Liver (tissue), 9 donors: ENCODE data around the gene NTM. TPM values are rescaled to one million over a fixed set of nuclear protein-coding genes. Genes with fewer than 3 reads are reported as not detected.

Experiments used
- DNase-seq: peaks from one replicate; pipeline ENCODE4 v3.0.0-alpha.2; 2017; ENCODE audit warnings: low spot score
- H3K27ac ChIP-seq, 2 donors: one replicate each; pipeline ENCODE4 v1.7.0; 2013; ENCODE audit warnings: inconsistent platforms in 2 of 2, low read length in 2 of 2, control low read depth in 1 of 2, low read depth in 1 of 2, mild to moderate bottlenecking in 1 of 2
- H3K27me3 ChIP-seq, 4 donors: one replicate each; pipeline versions ENCODE4 v1.6.1 to v1.7.0; 2013; ENCODE audit warnings: low read length in 3 of 4, inconsistent platforms in 1 of 4, mild to moderate bottlenecking in 1 of 4, moderate library complexity in 1 of 4; ENCODE audit not compliant: control insufficient read depth in 4 of 4, insufficient read depth in 4 of 4
- H3K36me3 ChIP-seq, 4 donors: one replicate each; pipeline versions ENCODE4 v1.6.1 to v1.7.0; 2013; ENCODE audit warnings: low read length in 3 of 4, mild to moderate bottlenecking in 3 of 4, low read depth in 1 of 4, moderate library complexity in 1 of 4; ENCODE audit not compliant: control insufficient read depth in 4 of 4, insufficient read depth in 3 of 4
- H3K4me1 ChIP-seq, 4 donors: one replicate each; pipeline versions ENCODE4 v1.6.1 to v1.7.0; 2013; ENCODE audit warnings: low read length in 3 of 4, mild to moderate bottlenecking in 3 of 4, moderate library complexity in 1 of 4; ENCODE audit not compliant: control insufficient read depth in 4 of 4, insufficient read depth in 4 of 4
- H3K4me3 ChIP-seq, 3 donors: one replicate each; pipeline versions ENCODE4 v1.6.1 to v1.7.0; 2013; ENCODE audit warnings: low read length in 3 of 3, control low read depth in 1 of 3, low read depth in 1 of 3, mild to moderate bottlenecking in 1 of 3
- H3K9ac ChIP-seq, 2 donors: one replicate each; pipeline ENCODE4 v1.7.0; 2013; ENCODE audit warnings: low read length in 2 of 2, mild to moderate bottlenecking in 2 of 2, moderate library complexity in 2 of 2, control low read depth in 1 of 2, low read depth in 1 of 2
- H3K9me3 ChIP-seq, 4 donors: one replicate each; pipeline versions ENCODE4 v1.6.1 to v1.7.0; 2013; ENCODE audit warnings: low read length in 3 of 4; ENCODE audit not compliant: control insufficient read depth in 4 of 4
- EGR1 ChIP-seq, 2 donors: IDR thresholded peaks; 2 replicates each; pipeline ENCODE4 v1.6.1; 2016 to 2018; ENCODE audit warnings: antibody characterized with exemption in 2 of 2, low read depth in 2 of 2
- FOXA1 ChIP-seq: IDR thresholded peaks from 2 replicates; pipeline ENCODE4 v1.6.1; 2016; ENCODE audit warnings: antibody characterized with exemption
- FOXA2 ChIP-seq: IDR thresholded peaks from 2 replicates; pipeline ENCODE4 v1.6.1; 2016; ENCODE audit warnings: antibody characterized with exemption
- HNF4A ChIP-seq, 2 donors: conservative IDR thresholded peaks; 2 replicates each; pipeline ENCODE4 v1.6.1; 2016; ENCODE audit warnings: antibody characterized with exemption in 2 of 2, mild to moderate bottlenecking in 2 of 2
- HNF4G ChIP-seq: IDR thresholded peaks from 2 replicates; pipeline ENCODE4 v1.6.1; 2016; ENCODE audit warnings: antibody characterized with exemption
- JUND ChIP-seq, 2 donors: IDR thresholded peaks; 2 replicates each; pipeline ENCODE4 v1.6.1; 2016; ENCODE audit warnings: antibody characterized with exemption in 2 of 2
- NR2F2 ChIP-seq: IDR thresholded peaks from 2 replicates; pipeline ENCODE4 v1.6.1; 2016; ENCODE audit warnings: antibody characterized with exemption
- RAD21 ChIP-seq, 2 donors: IDR thresholded peaks; 2 replicates each; pipeline ENCODE4 v1.6.1; 2016; ENCODE audit warnings: antibody characterized with exemption in 2 of 2, mild to moderate bottlenecking in 2 of 2
- RXRA ChIP-seq, 2 donors: IDR thresholded peaks; 2 replicates each; pipeline ENCODE4 v1.6.1; 2017 to 2018; ENCODE audit warnings: antibody characterized with exemption in 2 of 2, mild to moderate bottlenecking in 1 of 2
- TAF1 ChIP-seq: conservative IDR thresholded peaks from 2 replicates; pipeline ENCODE4 v1.6.1; 2016; ENCODE audit warnings: antibody characterized with exemption, mild to moderate bottlenecking
- YY1 ChIP-seq: IDR thresholded peaks from 2 replicates; pipeline ENCODE4 v1.6.1; 2016; ENCODE audit warnings: antibody characterized with exemption, mild to moderate bottlenecking
- WGBS: extraction: QIAGEN DNeasy Blood & Tissue Kit; methylation state at CpG from one replicate; pipeline ENCODE4 v1.1.7; 2013; 5-methylcytosine and 5-hydroxymethylcytosine counted together
- polyA plus RNA-seq, 2 donors: library from polyadenylated mRNA; stranded (reverse) in 1 of 2; unstranded in 1 of 2; fragments of 200-250 nt in 1 of 2; fragments of >200 nt in 1 of 2; fragmentation: Nextera tagmentation in 1 of 2; extraction: Ambion mirVana in 1 of 2; gene quantifications; one replicate each; pipeline versions ENCODE4 v1.2.1 to v1.2.3, GENCODE V29; 2013 to 2015
- total RNA-seq, 2 donors: library from RNA; depleted of rRNA; stranded (reverse); fragments of >200 nt; gene quantifications; one replicate each; pipeline ENCODE4 v1.2.3, GENCODE V29; 2014
- TF ChIP-seq, protein P1 (sequence below): IDR thresholded peaks from 2 replicates; pipeline ENCODE4 v1.6.1; 2016; ENCODE audit warnings: antibody characterized with exemption, mild to moderate bottlenecking
- TF ChIP-seq, protein P2 (sequence below): IDR thresholded peaks from 2 replicates; pipeline ENCODE4 v1.6.1; 2016; ENCODE audit warnings: antibody characterized with exemption
- TF ChIP-seq, protein P3 (sequence below): IDR thresholded peaks from 2 replicates; pipeline ENCODE4 v1.6.1; 2016; ENCODE audit warnings: antibody characterized with exemption
- TF ChIP-seq, protein P4 (sequence below): fragments of 150-350 bp; IDR thresholded peaks from 2 replicates; pipeline ENCODE4 v1.5.1; 2017; ENCODE audit warnings: improper control_type of control experiment, low read depth, low read length; ENCODE audit not compliant: missing input control
- TF ChIP-seq, protein P5 (sequence below): IDR thresholded peaks from 2 replicates; pipeline ENCODE4 v1.6.1; 2016; ENCODE audit warnings: antibody characterized with exemption
- donor health status: healthy.
- donor health status: healthy.
- donor health status: healthy.
- donor health status: healthy.
- donor health status: healthy.

The NTM gene
- total and polyA plus RNA-seq, 4 donors: 0.08 to 1.1 (median 0.08) TPM; not detected in 1

DNA sequence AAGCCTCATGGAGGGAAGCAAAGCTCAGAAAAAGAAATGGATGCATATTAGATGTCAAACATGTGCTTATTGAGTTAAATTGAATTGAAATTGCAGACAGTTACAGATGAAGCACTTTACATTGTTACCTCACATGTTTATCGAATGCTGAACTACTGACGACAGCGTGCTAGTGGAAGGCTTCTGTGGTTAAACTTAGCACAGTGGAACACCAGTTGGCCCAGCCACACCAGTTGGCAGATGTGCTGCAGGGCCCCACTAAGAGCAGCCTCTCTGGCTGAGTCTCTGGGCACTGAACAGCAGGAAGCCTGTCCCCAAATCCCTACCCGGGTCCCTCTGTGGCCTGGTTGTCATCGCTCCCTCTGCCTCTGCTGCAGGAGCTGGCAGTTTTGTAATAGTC, 242.1 kb downstream of the NTM start:
- no peak overlapping the region for H3K27ac ChIP-seq
- no peak for TF ChIP-seq FOXA2
- TF ChIP-seq, protein P1, sequence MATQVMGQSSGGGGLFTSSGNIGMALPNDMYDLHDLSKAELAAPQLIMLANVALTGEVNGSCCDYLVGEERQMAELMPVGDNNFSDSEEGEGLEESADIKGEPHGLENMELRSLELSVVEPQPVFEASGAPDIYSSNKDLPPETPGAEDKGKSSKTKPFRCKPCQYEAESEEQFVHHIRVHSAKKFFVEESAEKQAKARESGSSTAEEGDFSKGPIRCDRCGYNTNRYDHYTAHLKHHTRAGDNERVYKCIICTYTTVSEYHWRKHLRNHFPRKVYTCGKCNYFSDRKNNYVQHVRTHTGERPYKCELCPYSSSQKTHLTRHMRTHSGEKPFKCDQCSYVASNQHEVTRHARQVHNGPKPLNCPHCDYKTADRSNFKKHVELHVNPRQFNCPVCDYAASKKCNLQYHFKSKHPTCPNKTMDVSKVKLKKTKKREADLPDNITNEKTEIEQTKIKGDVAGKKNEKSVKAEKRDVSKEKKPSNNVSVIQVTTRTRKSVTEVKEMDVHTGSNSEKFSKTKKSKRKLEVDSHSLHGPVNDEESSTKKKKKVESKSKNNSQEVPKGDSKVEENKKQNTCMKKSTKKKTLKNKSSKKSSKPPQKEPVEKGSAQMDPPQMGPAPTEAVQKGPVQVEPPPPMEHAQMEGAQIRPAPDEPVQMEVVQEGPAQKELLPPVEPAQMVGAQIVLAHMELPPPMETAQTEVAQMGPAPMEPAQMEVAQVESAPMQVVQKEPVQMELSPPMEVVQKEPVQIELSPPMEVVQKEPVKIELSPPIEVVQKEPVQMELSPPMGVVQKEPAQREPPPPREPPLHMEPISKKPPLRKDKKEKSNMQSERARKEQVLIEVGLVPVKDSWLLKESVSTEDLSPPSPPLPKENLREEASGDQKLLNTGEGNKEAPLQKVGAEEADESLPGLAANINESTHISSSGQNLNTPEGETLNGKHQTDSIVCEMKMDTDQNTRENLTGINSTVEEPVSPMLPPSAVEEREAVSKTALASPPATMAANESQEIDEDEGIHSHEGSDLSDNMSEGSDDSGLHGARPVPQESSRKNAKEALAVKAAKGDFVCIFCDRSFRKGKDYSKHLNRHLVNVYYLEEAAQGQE: no peak
- TF ChIP-seq FOXA1: no peak
- no peak for TF ChIP-seq HNF4G
- no peak for TF ChIP-seq YY1
- TF ChIP-seq, protein P2, sequence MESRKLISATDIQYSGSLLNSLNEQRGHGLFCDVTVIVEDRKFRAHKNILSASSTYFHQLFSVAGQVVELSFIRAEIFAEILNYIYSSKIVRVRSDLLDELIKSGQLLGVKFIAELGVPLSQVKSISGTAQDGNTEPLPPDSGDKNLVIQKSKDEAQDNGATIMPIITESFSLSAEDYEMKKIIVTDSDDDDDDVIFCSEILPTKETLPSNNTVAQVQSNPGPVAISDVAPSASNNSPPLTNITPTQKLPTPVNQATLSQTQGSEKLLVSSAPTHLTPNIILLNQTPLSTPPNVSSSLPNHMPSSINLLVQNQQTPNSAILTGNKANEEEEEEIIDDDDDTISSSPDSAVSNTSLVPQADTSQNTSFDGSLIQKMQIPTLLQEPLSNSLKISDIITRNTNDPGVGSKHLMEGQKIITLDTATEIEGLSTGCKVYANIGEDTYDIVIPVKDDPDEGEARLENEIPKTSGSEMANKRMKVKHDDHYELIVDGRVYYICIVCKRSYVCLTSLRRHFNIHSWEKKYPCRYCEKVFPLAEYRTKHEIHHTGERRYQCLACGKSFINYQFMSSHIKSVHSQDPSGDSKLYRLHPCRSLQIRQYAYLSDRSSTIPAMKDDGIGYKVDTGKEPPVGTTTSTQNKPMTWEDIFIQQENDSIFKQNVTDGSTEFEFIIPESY: no peak
- TF ChIP-seq, protein P3, sequence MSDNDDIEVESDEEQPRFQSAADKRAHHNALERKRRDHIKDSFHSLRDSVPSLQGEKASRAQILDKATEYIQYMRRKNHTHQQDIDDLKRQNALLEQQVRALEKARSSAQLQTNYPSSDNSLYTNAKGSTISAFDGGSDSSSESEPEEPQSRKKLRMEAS: no peak
- TF ChIP-seq HNF4A (conservative IDR thresholded peaks at IDR 0.05): no peak
- no peak for TF ChIP-seq NR2F2
- no peak for TF ChIP-seq JUND (IDR thresholded peaks at IDR 0.05)
- TF ChIP-seq, protein P4, sequence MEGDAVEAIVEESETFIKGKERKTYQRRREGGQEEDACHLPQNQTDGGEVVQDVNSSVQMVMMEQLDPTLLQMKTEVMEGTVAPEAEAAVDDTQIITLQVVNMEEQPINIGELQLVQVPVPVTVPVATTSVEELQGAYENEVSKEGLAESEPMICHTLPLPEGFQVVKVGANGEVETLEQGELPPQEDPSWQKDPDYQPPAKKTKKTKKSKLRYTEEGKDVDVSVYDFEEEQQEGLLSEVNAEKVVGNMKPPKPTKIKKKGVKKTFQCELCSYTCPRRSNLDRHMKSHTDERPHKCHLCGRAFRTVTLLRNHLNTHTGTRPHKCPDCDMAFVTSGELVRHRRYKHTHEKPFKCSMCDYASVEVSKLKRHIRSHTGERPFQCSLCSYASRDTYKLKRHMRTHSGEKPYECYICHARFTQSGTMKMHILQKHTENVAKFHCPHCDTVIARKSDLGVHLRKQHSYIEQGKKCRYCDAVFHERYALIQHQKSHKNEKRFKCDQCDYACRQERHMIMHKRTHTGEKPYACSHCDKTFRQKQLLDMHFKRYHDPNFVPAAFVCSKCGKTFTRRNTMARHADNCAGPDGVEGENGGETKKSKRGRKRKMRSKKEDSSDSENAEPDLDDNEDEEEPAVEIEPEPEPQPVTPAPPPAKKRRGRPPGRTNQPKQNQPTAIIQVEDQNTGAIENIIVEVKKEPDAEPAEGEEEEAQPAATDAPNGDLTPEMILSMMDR: no peak
- no peak for TF ChIP-seq RAD21 (IDR thresholded peaks at IDR 0.05)
- no peak for TF ChIP-seq TAF1
- no peak for TF ChIP-seq EGR1 (IDR thresholded peaks at IDR 0.05; ENCODE audit: low read depth in 2 of 2)
- TF ChIP-seq, protein P5, sequence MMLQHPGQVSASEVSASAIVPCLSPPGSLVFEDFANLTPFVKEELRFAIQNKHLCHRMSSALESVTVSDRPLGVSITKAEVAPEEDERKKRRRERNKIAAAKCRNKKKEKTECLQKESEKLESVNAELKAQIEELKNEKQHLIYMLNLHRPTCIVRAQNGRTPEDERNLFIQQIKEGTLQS: no peak
- H3K27me3 ChIP-seq: peaks cover 0 to 5% (median 0%) of the 10 kb centered on the region in 4 donors
- H3K9ac ChIP-seq: no peak overlapping the region
- WGBS: 89% methylated on average over 5 of the region's 5 CpGs
- H3K36me3 ChIP-seq: no peaks in the 10 kb centered on the region
- DNase-seq: no peak
- H3K9me3 ChIP-seq: peaks cover 0 to 5% (median 1%) of the 10 kb centered on the region in 4 donors
- no peak overlapping the region for H3K4me3 ChIP-seq
- no peaks in the 10 kb centered on the region for H3K4me1 ChIP-seq

DNA sequence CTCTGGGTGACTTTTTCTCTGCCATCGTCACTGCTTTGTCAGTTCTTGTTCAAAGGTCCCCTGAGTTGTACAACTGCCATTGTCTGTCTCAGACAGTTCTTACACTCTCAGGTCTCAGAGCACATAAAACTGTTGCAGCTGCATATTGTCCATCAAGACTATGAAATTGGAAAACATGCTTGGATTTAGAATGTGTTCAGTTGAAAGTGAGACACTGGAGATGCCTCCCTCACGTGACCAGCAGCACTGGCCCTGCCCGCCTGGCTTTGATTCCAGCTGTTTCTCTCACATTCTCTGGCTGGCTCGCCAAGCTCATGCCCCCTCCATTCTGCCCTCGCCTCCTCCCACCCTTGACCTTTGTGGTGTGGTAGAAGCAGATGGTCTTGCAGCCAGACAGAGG, 244.2 kb downstream of the NTM start:
- Histone ChIP-seq H3K36me3 (no peaks in the 10 kb centered on the region), H3K9me3 (no peaks in the 10 kb centered on the region), H3K4me1 (no peaks in the 10 kb centered on the region), H3K27ac (no peak overlapping the region), H3K27me3 (no peaks in the 10 kb centered on the region), H3K9ac (no peak overlapping the region), H3K4me3 (no peak overlapping the region)
- 50% methylated on average over 5 of the region's 5 CpGs for WGBS
- no peak for DNase-seq
- TF ChIP-seq HNF4A (conservative IDR thresholded peaks at IDR 0.05) (no peak), RXRA (IDR thresholded peaks at IDR 0.05) (no peak), YY1 (no peak)
- TF ChIP-seq, protein P3: no peak
- TF ChIP-seq, protein P1: no peak
